Neural cell (in vitro differentiated cells): ENCODE data around the gene OXLD1.

Source experiments
- EP300 ChIP-seq: fragments of 450-650 bp; conservative IDR thresholded peaks from 2 replicates; pipeline ENCODE4 v1.6.1; 2014; ENCODE audit warnings: antibody characterized with exemption, mild to moderate bottlenecking, moderate library complexity; ENCODE audit not compliant: poor library complexity, severe bottlenecking
- EZH2 ChIP-seq: fragments of 200-600, 300-800 bp; shearing (Covaris generic), sonication (generic); IDR thresholded peaks from 2 replicates; pipeline ENCODE4 v1.6.1; 2014; ENCODE audit warnings: antibody characterized with exemption, low read length, borderline replicate concordance, mild to moderate bottlenecking; ENCODE audit not compliant: insufficient read depth, poor library complexity, severe bottlenecking
- MXI1 ChIP-seq: fragments of 450-650 bp; conservative IDR thresholded peaks from 2 replicates; pipeline ENCODE4 v1.6.1; 2014; ENCODE audit warnings: antibody characterized with exemption, mild to moderate bottlenecking; ENCODE audit not compliant: poor library complexity, severe bottlenecking
- POLR2AphosphoS5 ChIP-seq: IDR thresholded peaks from 2 replicates; pipeline ENCODE4 v1.6.1; 2012
- RAD21 ChIP-seq: fragments of 450-650 bp; conservative IDR thresholded peaks from 2 replicates; pipeline ENCODE4 v1.6.1; 2014; ENCODE audit warnings: antibody characterized with exemption, mild to moderate bottlenecking, moderate library complexity
- TAF1 ChIP-seq: IDR thresholded peaks from 2 replicates; pipeline ENCODE4 v1.6.1; 2012; ENCODE audit warnings: low read depth
- TF ChIP-seq, protein P1 (sequence below): fragments of 450-650 bp; IDR thresholded peaks from 2 replicates; pipeline ENCODE4 v1.5.1; 2014; ENCODE audit warnings: antibody characterized with exemption, mild to moderate bottlenecking, moderate library complexity; ENCODE audit not compliant: poor library complexity, severe bottlenecking
- TF ChIP-seq, protein P2 (sequence below): IDR thresholded peaks from 2 replicates; pipeline ENCODE4 v1.6.1; 2012; ENCODE audit warnings: borderline replicate concordance

DNA sequence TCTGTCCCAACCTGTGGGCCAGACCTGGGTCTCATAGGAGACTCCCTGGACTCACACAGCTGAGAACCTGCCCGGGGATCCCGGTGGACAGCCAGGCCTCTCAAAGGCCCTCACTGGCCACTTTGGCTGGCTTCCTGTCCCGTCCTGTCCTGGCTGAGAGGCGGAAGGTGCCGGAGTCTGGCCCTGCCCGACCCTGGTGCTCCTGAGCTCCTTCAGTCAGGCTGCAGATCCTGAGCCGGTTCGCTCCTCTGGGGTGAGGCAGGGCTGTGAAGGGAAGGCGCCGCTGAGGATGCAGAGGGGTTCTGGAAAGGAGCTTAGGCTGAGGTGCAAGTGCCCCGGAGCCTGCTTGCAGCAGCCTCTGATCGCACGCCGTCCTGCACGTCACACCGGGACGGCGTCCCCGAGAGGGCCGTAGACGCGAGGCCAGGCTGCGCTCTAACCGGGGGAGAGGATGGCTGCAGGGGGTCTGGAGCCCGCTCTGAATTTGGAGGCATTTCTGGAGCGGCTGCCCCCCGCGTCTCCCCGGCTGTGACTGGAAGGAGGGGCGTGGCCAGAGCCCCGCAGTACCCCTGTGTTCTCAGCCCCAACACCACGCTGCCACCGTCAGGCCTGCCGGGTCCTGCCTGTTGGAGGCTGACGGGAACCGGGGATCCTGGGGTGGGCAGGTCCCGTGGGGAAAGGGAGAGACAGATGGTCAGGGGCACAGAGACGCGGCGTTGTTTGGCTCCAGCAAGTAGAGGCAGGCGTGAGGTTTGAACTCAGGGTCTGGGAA lies 21.6 kb upstream of the OXLD1 start:
- TF ChIP-seq, protein P1, sequence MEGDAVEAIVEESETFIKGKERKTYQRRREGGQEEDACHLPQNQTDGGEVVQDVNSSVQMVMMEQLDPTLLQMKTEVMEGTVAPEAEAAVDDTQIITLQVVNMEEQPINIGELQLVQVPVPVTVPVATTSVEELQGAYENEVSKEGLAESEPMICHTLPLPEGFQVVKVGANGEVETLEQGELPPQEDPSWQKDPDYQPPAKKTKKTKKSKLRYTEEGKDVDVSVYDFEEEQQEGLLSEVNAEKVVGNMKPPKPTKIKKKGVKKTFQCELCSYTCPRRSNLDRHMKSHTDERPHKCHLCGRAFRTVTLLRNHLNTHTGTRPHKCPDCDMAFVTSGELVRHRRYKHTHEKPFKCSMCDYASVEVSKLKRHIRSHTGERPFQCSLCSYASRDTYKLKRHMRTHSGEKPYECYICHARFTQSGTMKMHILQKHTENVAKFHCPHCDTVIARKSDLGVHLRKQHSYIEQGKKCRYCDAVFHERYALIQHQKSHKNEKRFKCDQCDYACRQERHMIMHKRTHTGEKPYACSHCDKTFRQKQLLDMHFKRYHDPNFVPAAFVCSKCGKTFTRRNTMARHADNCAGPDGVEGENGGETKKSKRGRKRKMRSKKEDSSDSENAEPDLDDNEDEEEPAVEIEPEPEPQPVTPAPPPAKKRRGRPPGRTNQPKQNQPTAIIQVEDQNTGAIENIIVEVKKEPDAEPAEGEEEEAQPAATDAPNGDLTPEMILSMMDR = no peak
- TF ChIP-seq MXI1 = no peak
- TF ChIP-seq RAD21 = no peak
- TF ChIP-seq TAF1 = no peak
- TF ChIP-seq EP300 = no peak
- no peak for TF ChIP-seq EZH2
- TF ChIP-seq POLR2AphosphoS5 = no peak
- TF ChIP-seq, protein P2, sequence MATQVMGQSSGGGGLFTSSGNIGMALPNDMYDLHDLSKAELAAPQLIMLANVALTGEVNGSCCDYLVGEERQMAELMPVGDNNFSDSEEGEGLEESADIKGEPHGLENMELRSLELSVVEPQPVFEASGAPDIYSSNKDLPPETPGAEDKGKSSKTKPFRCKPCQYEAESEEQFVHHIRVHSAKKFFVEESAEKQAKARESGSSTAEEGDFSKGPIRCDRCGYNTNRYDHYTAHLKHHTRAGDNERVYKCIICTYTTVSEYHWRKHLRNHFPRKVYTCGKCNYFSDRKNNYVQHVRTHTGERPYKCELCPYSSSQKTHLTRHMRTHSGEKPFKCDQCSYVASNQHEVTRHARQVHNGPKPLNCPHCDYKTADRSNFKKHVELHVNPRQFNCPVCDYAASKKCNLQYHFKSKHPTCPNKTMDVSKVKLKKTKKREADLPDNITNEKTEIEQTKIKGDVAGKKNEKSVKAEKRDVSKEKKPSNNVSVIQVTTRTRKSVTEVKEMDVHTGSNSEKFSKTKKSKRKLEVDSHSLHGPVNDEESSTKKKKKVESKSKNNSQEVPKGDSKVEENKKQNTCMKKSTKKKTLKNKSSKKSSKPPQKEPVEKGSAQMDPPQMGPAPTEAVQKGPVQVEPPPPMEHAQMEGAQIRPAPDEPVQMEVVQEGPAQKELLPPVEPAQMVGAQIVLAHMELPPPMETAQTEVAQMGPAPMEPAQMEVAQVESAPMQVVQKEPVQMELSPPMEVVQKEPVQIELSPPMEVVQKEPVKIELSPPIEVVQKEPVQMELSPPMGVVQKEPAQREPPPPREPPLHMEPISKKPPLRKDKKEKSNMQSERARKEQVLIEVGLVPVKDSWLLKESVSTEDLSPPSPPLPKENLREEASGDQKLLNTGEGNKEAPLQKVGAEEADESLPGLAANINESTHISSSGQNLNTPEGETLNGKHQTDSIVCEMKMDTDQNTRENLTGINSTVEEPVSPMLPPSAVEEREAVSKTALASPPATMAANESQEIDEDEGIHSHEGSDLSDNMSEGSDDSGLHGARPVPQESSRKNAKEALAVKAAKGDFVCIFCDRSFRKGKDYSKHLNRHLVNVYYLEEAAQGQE = no peak
